ENCODE results near the gene KLHL36. TPM values are rescaled to one million over a fixed set of nuclear protein-coding genes. Genes with fewer than 3 reads are reported as not detected.

Gene KLHL36
- total and polyA plus RNA-seq, 9 donors, result 20.7 to 94.9 (median 55.9) TPM

- intact Hi-C loops (cut with DNase I), result no loop called here
- Histone ChIP-seq H3K36me3 (no peaks in the 10 kb centered on the region), H3K27me3 (no peaks in the 10 kb centered on the region), H3K4me1 (ENCODE audit: insufficient read depth) (peaks cover 5% of the 10 kb centered on the region), H3K4me3 (no peak overlapping the region), H3K27ac (no peak overlapping the region), H3K9me3 (no peaks in the 10 kb centered on the region)
- DNase-seq, result no peak
- TF ChIP-seq EP300 (IDR thresholded peaks at IDR 0.05) (no peak), POLR2A (IDR thresholded peaks at IDR 0.05) (no peak)
- TF ChIP-seq, protein P1, sequence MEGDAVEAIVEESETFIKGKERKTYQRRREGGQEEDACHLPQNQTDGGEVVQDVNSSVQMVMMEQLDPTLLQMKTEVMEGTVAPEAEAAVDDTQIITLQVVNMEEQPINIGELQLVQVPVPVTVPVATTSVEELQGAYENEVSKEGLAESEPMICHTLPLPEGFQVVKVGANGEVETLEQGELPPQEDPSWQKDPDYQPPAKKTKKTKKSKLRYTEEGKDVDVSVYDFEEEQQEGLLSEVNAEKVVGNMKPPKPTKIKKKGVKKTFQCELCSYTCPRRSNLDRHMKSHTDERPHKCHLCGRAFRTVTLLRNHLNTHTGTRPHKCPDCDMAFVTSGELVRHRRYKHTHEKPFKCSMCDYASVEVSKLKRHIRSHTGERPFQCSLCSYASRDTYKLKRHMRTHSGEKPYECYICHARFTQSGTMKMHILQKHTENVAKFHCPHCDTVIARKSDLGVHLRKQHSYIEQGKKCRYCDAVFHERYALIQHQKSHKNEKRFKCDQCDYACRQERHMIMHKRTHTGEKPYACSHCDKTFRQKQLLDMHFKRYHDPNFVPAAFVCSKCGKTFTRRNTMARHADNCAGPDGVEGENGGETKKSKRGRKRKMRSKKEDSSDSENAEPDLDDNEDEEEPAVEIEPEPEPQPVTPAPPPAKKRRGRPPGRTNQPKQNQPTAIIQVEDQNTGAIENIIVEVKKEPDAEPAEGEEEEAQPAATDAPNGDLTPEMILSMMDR (IDR thresholded peaks at IDR 0.05), result no peak
- WGBS, 3 donors, result 77 to 86% (median 83%) methylated on average over 2 of the region's 2 CpGs
Measured at GRCh38 chr16:84704253-84704652, 55.9 kb downstream of the KLHL36 start.

DNA sequence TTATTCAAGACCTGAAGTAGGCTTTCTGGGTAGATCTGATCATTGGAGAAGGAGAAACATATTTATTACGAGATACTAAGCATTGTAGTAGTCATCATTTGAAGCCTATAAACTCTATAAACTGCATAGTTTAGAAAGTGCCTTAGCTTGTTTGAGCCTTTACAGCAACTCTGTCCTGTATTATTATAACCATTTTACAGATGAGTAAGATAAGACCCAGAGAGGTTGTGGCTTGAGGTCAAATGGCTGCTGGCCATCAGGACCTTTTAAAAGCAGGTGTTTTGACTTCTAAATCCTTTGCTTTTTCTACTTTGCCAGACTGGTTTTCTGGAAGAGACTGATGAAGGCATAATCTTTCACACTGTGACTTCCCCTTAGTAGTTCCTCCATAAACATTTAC, 58.5 kb downstream of the KLHL36 start:
- H3K27ac ChIP-seq, result no peak overlapping the region
- intact Hi-C loops (cut with DNase I), result no loop called here

DNA sequence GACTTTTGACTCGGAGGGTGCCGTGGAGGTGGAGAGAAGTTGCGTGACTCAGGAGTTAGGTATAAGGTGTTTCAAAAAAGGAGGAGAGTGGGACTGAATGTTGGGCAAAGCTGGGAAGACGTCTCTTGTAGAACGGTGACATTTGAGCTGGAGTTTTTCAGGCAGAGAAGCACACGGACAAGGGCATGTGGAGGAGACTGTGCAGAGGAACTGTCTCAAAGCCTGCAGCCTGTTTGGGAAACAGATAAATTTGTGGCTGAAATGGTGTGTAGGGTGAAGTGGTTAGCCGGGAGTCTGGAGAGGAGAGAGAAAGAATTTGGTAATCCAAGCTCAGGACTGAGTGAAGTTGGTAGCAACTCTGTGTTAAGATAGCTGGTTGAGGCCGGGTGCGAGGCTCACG, 61.3 kb downstream of the KLHL36 start:
- peaks cover 8% of the 10 kb centered on the region for H3K4me1 ChIP-seq (ENCODE audit: insufficient read depth)
- H3K4me3 ChIP-seq, result no peak overlapping the region
- no peaks in the 10 kb centered on the region for H3K27me3 ChIP-seq
- TF ChIP-seq EP300 (IDR thresholded peaks at IDR 0.05) (no peak), POLR2A (IDR thresholded peaks at IDR 0.05) (no peak)
- TF ChIP-seq, protein P1 (IDR thresholded peaks at IDR 0.05), result no peak
- WGBS, 3 donors, result 87 to 89% (median 88%) methylated on average over 10 of the region's 10 CpGs
- H3K9me3 ChIP-seq, result no peaks in the 10 kb centered on the region
- no peak overlapping the region for H3K27ac ChIP-seq
- no peak for DNase-seq
- intact Hi-C loops (cut with DNase I), result no loop called here
- no peaks in the 10 kb centered on the region for H3K36me3 ChIP-seq

More for the DNA sequence above, 58.5 kb downstream of the KLHL36 start:
- Histone ChIP-seq H3K4me3 (no peak overlapping the region), H3K36me3 (no peaks in the 10 kb centered on the region), H3K4me1 (ENCODE audit: insufficient read depth) (peaks cover 7% of the 10 kb centered on the region), H3K27me3 (no peaks in the 10 kb centered on the region), H3K9me3 (no peaks in the 10 kb centered on the region)
- WGBS, 3 donors, result 87 to 98% (median 89%) methylated on average over 1 of the region's 1 CpG
- DNase-seq, result no peak
- no peak for TF ChIP-seq POLR2A (IDR thresholded peaks at IDR 0.05)
- TF ChIP-seq, protein P1 (IDR thresholded peaks at IDR 0.05), result no peak
- no peak for TF ChIP-seq EP300 (IDR thresholded peaks at IDR 0.05)

DNA sequence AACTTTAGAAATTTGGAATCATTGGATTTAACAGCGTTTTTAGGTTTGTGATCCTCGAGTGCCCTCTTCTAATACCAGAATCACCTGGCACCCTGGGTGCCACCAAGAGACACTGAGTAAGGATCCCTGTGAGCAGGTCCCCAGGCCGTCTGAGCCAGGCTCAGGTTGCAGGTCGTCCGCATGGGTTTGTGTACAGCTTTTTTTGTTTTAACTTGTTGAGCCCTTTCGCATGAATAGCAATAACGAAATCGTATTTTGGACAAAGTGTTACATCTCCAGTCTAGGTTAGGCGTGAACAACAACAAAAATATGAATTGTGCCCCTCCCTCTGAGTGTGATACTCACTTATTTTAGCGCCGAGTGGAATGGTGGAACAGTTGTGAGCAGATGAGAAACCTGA, 62.4 kb downstream of the KLHL36 start:
- Histone ChIP-seq H3K27ac (no peak overlapping the region), H3K9me3 (no peaks in the 10 kb centered on the region), H3K27me3 (no peaks in the 10 kb centered on the region), H3K4me1 (ENCODE audit: insufficient read depth) (peaks cover 6% of the 10 kb centered on the region), H3K4me3 (no peak overlapping the region), H3K36me3 (no peaks in the 10 kb centered on the region)
- 79 to 86% (median 83%) methylated on average over 11 of the region's 11 CpGs for WGBS, 3 donors
- no peak for DNase-seq
- TF ChIP-seq, protein P1 (IDR thresholded peaks at IDR 0.05), result no peak
- TF ChIP-seq EP300 (IDR thresholded peaks at IDR 0.05) (no peak), POLR2A (IDR thresholded peaks at IDR 0.05) (no peak)
- intact Hi-C loops (cut with DNase I), result no loop called here

Other genes starting within 250 kb of the KLHL36 start
- 10 to 100 TPM in 6 of 7 donors, 1 to 10 TPM in 1; 8.6 to 23.0 (median 19.2) TPM for gene MEAK7, start 143.9 kb upstream of the KLHL36 start, total RNA-seq
- gene MEAK7, start 143.9 kb upstream of the KLHL36 start, polyA plus RNA-seq, result 10 to 100 TPM in 1 of 2 donors, 1 to 10 TPM in 1; 6.6 to 14.5 TPM
- 10 to 100 TPM; 13.8 to 46.4 (median 26.1) TPM for gene COTL1, start 30.4 kb upstream of the KLHL36 start, total RNA-seq
- 10 to 100 TPM; 30.2 to 32.9 TPM for gene COTL1, start 30.4 kb upstream of the KLHL36 start, polyA plus RNA-seq
- gene USP10, start 51.5 kb downstream of the KLHL36 start, total RNA-seq, result 10 to 100 TPM; 41.1 to 83.6 (median 71.4) TPM
- gene USP10, start 51.5 kb downstream of the KLHL36 start, polyA plus RNA-seq, result 10 to 100 TPM; 24.6 to 98.8 TPM
- gene CRISPLD2, start 171.5 kb downstream of the KLHL36 start, total RNA-seq, result 100 to 1,000 TPM in 6 of 7 donors, 10 to 100 TPM in 1; 90.6 to 333 (median 142) TPM
- 10 to 100 TPM; 53.2 to 63.6 TPM for gene CRISPLD2, start 171.5 kb downstream of the KLHL36 start, polyA plus RNA-seq